Upper lobe of left lung (tissue), 6 donors: ENCODE measurements around the gene DHRS2. TPM values are rescaled to one million over a fixed set of nuclear protein-coding genes. Genes with fewer than 3 reads are reported as not detected.

Experiments
- ATAC-seq, 2 donors: fragments of 200-7000 bp; cut with Tn5 transposase; one replicate each; pipeline ENCODE4 v1.9.1; 2022; ENCODE audit warnings: mild to moderate bottlenecking in 2 of 2, moderate library complexity in 2 of 2; ENCODE audit not compliant: low FRiP score in 2 of 2
- DNase-seq, 2 donors: peaks; one replicate each; pipeline ENCODE4 v3.0.0-alpha.2; 2019 to 2020
- H3K27ac ChIP-seq, 4 donors: fragments of 200-600 bp; sonication (generic); one replicate each; pipeline ENCODE4 v1.5.1; 2016 to 2019
- H3K27me3 ChIP-seq, 4 donors: fragments of 200-600 bp; sonication (generic); one replicate each; pipeline ENCODE4 v1.5.1; 2017 to 2019
- H3K36me3 ChIP-seq, 4 donors: fragments of 200-600 bp; sonication (generic); one replicate each; pipeline ENCODE4 v1.5.1; 2016 to 2019
- H3K4me1 ChIP-seq, 4 donors: fragments of 200-600 bp; sonication (generic); one replicate each; pipeline ENCODE4 v1.5.1; 2018 to 2019
- H3K4me3 ChIP-seq, 4 donors: fragments of 200-600 bp; sonication (generic); one replicate each; pipeline ENCODE4 v1.5.1; 2017 to 2019; ENCODE audit warnings: mild to moderate bottlenecking in 2 of 4, moderate library complexity in 1 of 4
- H3K9me3 ChIP-seq, 4 donors: fragments of 200-600 bp; sonication (generic); one replicate each; pipeline ENCODE4 v1.5.1; 2018 to 2019
- EP300 ChIP-seq, 4 donors: sonication (generic); formaldehyde crosslinking; IDR thresholded peaks; one replicate each; pipeline ENCODE4 v1.5.1; 2017; ENCODE audit warnings: antibody characterized with exemption in 4 of 4, control low read depth in 2 of 4
- POLR2A ChIP-seq, 4 donors: fragments of 450-650 bp; IDR thresholded peaks; one replicate each; pipeline ENCODE4 v1.5.1; 2016 to 2017; ENCODE audit warnings: antibody characterized with exemption in 4 of 4, mild to moderate bottlenecking in 2 of 4
- POLR2AphosphoS5 ChIP-seq, 2 donors: sonication (generic); formaldehyde crosslinking; IDR thresholded peaks; one replicate each; pipeline ENCODE4 v1.5.1; 2017; ENCODE audit warnings: antibody characterized with exemption in 2 of 2
- WGBS, 2 donors: methylation state at CpG; one replicate each; pipeline ENCODE4 v1.1.5; 2017 to 2018; 5-methylcytosine and 5-hydroxymethylcytosine counted together
- total RNA-seq, 6 donors: library from RNA; depleted of rRNA in 4 of 6; stranded (reverse); fragments of >200 nt in 4 of 6; gene quantifications; one replicate each; pipeline versions ENCODE4 v1.1.0 to v1.2.1, GENCODE V29; 2016 to 2021
- TF ChIP-seq, protein P1 (sequence below), 6 experiments: fragments of 450-650 bp in 4 of 6; fragments of 200-600 bp in 2 of 6; sonication (generic) in 2 of 6; IDR thresholded peaks; one replicate each; pipeline ENCODE4 v1.5.1; 2016 to 2019; ENCODE audit warnings: antibody characterized with exemption in 6 of 6
- donor health status: DM: no; HTN: no; CAD: no; lungs with moderate emphysema.
- donor health status: DM: no; HTN: yes; CAD: no; lungs with severe emphysema.

Gene DHRS2
- total RNA-seq, 6 donors from 2014 or later = 0.30 to 5.2 (median 0.76) TPM; not detected in 1

GRCh38 chr14:23613242-23614070, 22.7 kb upstream of the DHRS2 start:
- Histone ChIP-seq H3K27ac (peak overlapping the region; percentile 37 to 49 (median 44)), H3K9me3 (no peaks in the 10 kb centered on the region), H3K27me3 (no peaks in the 10 kb centered on the region), H3K36me3 (no peaks in the 10 kb centered on the region), H3K4me3 (peak overlapping the region in 1 of 4 donors; percentile 5), H3K4me1 (peaks cover 0 to 7% (median 3%) of the 10 kb centered on the region in 4 donors)
- DNase-seq (no peak), ATAC-seq (no peak)
- TF ChIP-seq, protein P1, sequence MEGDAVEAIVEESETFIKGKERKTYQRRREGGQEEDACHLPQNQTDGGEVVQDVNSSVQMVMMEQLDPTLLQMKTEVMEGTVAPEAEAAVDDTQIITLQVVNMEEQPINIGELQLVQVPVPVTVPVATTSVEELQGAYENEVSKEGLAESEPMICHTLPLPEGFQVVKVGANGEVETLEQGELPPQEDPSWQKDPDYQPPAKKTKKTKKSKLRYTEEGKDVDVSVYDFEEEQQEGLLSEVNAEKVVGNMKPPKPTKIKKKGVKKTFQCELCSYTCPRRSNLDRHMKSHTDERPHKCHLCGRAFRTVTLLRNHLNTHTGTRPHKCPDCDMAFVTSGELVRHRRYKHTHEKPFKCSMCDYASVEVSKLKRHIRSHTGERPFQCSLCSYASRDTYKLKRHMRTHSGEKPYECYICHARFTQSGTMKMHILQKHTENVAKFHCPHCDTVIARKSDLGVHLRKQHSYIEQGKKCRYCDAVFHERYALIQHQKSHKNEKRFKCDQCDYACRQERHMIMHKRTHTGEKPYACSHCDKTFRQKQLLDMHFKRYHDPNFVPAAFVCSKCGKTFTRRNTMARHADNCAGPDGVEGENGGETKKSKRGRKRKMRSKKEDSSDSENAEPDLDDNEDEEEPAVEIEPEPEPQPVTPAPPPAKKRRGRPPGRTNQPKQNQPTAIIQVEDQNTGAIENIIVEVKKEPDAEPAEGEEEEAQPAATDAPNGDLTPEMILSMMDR (IDR thresholded peaks at IDR 0.05) = no peak
- TF ChIP-seq EP300 (IDR thresholded peaks at IDR 0.05) (no peak), POLR2AphosphoS5 (IDR thresholded peaks at IDR 0.05) (no peak), POLR2A (IDR thresholded peaks at IDR 0.05) (no peak)
- 68 to 77% methylated on average over 6 of the region's 6 CpGs for WGBS, 2 donors

DNA sequence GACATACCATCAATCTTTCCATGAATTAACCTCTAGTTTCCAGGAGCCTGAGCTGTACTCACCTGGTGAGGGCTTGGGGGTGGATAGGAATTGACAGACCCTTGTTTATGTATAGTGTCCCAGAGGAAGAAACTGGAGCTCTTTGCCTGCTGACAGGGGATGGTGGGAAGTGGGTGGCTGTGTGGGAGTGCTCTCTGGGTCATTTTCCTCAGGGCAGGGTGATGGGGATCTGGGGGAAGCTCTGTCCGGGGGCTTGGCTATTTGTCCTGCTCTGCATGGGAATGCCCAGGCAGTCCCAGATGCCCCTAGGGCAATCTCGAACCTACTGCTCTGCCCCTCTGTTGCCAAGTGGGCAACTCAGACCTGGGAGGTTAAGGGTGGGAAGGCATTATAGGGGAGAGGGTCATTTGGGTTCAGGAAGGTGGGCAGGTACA, 21.8 kb upstream of the DHRS2 start:
- no peaks in the 10 kb centered on the region for H3K9me3 ChIP-seq
- H3K27me3 ChIP-seq = no peaks in the 10 kb centered on the region
- H3K27ac ChIP-seq = peak overlapping the region in 2 of 4 donors; percentile 45 to 49
- no peaks in the 10 kb centered on the region for H3K36me3 ChIP-seq
- WGBS, 2 donors = 71 to 75% methylated on average over 1 to 2 of the region's 2 CpGs
- TF ChIP-seq, protein P1 (IDR thresholded peaks at IDR 0.05) = no peak
- TF ChIP-seq POLR2A (IDR thresholded peaks at IDR 0.05) (no peak), POLR2AphosphoS5 (IDR thresholded peaks at IDR 0.05) (no peak), EP300 (IDR thresholded peaks at IDR 0.05) (no peak)
- no peak for DNase-seq
- no peak for ATAC-seq
- H3K4me1 ChIP-seq = peaks cover 0 to 7% (median 3%) of the 10 kb centered on the region in 4 donors
- no peak overlapping the region for H3K4me3 ChIP-seq

DNA sequence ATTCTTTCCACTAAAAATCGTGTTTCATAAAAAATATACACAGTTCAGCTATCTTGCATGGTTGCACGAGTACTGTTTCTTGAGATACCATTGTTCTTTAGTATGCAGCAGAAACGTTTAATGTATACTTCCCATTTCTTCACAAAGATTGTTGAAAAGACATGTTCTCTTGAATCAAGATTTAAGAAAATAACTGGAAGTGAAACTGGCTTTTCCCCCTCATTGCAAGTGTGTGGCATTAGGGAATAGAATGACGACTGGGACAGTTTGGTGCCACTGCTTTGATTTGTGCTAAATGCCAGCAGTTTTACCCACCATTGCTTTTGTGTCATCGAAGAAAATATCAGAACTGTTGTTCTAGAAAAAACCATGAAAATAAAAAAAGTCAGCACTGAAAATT, 20.3 kb upstream of the DHRS2 start:
- no peak overlapping the region for H3K27ac ChIP-seq
- TF ChIP-seq POLR2AphosphoS5 (IDR thresholded peaks at IDR 0.05) = no peak
- TF ChIP-seq, protein P1 (IDR thresholded peaks at IDR 0.05) = no peak
- TF ChIP-seq POLR2A (IDR thresholded peaks at IDR 0.05) = no peak
- no peak for TF ChIP-seq EP300 (IDR thresholded peaks at IDR 0.05)
- H3K9me3 ChIP-seq = no peaks in the 10 kb centered on the region
- no peaks in the 10 kb centered on the region for H3K36me3 ChIP-seq
- 53 to 57% methylated on average over 5 of the region's 5 CpGs for WGBS, 2 donors
- DNase-seq (no peak), ATAC-seq (no peak)
- no peaks in the 10 kb centered on the region for H3K27me3 ChIP-seq
- H3K4me1 ChIP-seq = peaks cover 0 to 5% (median 2%) of the 10 kb centered on the region in 4 donors
- H3K4me3 ChIP-seq = no peak overlapping the region

DNA sequence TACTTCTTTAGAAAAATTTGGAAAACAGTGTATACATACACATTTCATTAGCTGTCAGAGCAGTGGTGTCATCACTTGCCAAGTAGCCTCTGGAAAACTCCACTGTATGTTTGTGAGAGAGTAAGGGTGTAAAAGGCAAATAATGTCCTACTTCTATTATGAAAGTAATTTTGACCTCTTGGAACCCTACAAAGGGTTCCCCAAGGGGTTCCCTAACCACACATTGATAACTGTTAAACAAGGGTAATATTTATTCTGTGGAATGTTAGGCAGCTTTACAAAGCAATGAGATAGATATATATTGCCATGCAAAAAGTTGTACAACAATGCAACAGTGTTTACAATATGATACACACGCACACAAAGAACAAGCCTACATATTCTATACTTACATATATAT, 18.6 kb upstream of the DHRS2 start:
- H3K27ac ChIP-seq = no peak overlapping the region
- H3K4me3 ChIP-seq = no peak overlapping the region
- no peaks in the 10 kb centered on the region for H3K27me3 ChIP-seq
- no peaks in the 10 kb centered on the region for H3K36me3 ChIP-seq
- DNase-seq (no peak), ATAC-seq (no peak)
- WGBS, 2 donors = 80 to 88% methylated on average over 1 of the region's 1 CpG
- TF ChIP-seq, protein P1 (IDR thresholded peaks at IDR 0.05) = no peak
- TF ChIP-seq EP300 (IDR thresholded peaks at IDR 0.05) (no peak), POLR2AphosphoS5 (IDR thresholded peaks at IDR 0.05) (no peak), POLR2A (IDR thresholded peaks at IDR 0.05) (no peak)
- peaks cover 0 to 10% (median 0%) of the 10 kb centered on the region in 4 donors for H3K4me1 ChIP-seq
- no peaks in the 10 kb centered on the region for H3K9me3 ChIP-seq
